ENCODE data around the gene VPS33B.

The VPS33B gene

GRCh38 chr15:90982135-90982534 lies 40.3 kb downstream of the VPS33B start:
- DNase-seq (ENCODE audit: low read depth, low spot score) = no peak

DNA sequence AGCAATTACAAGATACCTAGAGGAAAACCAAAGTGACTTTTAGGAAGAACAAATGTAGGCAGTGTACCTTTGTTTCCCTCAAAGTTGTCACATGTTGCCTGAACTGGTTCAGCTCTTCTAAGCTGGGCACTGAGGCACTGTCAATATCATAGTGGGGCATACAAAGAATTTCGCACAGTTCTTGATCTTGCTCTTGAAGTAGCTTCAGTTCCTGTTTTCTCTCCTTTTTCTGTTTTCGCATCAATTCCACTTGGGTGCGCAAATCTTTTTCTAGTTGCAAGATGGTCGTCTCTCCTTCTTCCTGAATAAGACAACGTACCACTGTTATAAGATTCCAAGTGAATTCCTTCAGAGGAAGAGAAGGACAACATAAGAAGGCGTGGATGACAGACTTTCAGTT lies 40.7 kb downstream of the VPS33B start:
- DNase-seq (ENCODE audit: low read depth, low spot score) = no peak

GRCh38 chr15:90979582-90979981 lies 42.8 kb downstream of the VPS33B start:
- DNase-seq (ENCODE audit: low read depth, low spot score) = no peak

GRCh38 chr15:90974216-90974615 lies 48.2 kb downstream of the VPS33B start:
- no peak for DNase-seq (ENCODE audit: low read depth, low spot score)

DNA sequence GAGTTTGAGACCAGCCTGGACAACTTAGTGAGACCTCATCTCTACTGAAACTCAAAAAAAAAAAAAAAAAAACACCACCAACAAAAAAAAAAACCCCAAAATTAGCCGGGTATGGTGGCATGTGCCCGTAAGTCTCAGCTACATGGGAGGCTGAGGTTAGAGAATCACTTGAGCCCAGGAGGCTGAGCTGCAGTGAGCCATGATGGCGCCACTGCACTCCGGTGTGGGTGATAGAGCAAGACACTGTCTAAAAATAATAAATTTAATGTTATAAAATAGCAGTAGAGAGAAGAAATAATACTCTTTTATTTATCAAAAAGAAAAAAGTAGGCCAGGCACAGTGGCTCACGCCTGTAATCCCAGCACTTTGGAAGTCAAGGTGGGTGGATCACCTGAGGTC lies 50.3 kb downstream of the VPS33B start:
- no peak for DNase-seq (ENCODE audit: low read depth, low spot score)

DNA sequence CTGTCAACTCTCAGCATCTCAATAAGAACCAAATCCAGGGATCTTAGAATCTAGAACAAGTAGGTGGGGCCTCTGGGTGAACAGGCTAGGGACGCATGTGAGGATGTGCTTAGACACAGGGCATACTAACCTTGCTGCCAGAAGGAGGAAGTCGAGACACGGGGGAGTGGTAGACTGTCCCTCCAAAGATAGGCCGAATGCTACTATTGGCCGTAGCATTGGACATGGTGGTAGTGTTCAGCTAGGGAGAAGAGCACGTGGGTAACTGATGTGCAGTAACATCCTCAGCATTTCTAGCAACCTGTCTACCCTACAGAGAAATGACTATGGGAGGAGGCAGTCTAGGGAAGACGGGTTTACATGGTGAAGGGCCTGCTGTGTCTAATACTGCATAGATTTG lies 52.1 kb downstream of the VPS33B start:
- no peak for DNase-seq (ENCODE audit: low read depth, low spot score)

DNA sequence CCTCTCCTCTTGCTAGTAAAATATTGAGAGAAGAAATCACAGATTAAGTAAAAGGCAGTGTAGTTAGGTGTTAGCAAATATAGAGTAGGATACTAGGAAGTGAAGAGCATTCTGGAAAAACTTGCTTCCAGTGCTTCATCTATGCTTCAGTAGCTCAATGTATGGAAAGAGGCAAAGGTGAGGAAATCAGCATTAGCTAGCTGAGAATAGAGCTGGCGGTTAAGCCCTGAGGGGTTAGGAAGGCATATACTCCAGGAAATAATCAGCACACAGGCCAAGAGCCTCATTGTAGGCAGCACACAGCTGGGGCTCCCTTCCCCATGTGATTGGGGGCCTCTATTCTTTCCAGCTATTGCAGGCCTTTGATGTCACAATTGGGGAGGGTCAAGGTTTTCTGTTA lies 54.0 kb downstream of the VPS33B start:
- DNase-seq (ENCODE audit: low read depth, low spot score) = no peak

GRCh38 chr15:90967206-90967605 lies 55.2 kb downstream of the VPS33B start:
- DNase-seq (ENCODE audit: low read depth, low spot score) = no peak

- DNase-seq (ENCODE audit: low read depth, low spot score) = no peak
Measured at GRCh38 chr15:90966262-90966661, 56.1 kb downstream of the VPS33B start.

GRCh38 chr15:90962021-90962420 lies 60.4 kb downstream of the VPS33B start:
- DNase-seq (ENCODE audit: low read depth, low spot score) = no peak

- DNase-seq (ENCODE audit: low read depth, low spot score) = no peak
Measured at GRCh38 chr15:90960298-90961091, 61.9 kb downstream of the VPS33B start.

- no peak for DNase-seq (ENCODE audit: low read depth, low spot score)
Measured at GRCh38 chr15:90959894-90960293, 62.5 kb downstream of the VPS33B start.

DNA sequence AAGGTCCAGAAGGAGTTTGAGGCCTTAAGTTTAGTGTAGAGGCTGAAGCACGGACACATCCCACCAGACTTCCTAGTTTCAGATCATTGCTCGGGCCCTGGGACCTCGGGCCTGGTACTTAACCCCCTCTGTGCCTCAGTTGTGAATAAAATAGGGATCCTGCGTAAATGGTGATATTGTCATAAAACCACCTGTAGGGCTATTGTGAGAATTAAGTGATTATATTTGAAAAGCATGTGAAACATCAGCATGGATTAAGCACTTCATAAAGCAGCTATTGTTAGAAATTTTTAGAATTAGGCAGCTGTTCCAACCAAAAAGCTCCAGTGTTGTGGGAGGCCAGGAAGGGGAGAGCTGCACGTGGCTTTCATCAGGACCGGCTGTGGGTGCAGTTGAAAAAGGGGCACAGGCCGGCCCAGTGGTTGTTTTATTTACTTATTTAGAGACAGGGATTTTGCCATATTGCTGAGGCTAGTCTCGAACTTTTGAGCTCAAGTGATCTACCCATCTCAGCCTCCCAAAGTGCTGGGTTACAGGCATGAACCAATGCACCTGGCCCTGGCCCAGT lies 63.3 kb downstream of the VPS33B start:
- no peak for DNase-seq (ENCODE audit: low read depth, low spot score)

- no peak for DNase-seq (ENCODE audit: low read depth, low spot score)
Measured at GRCh38 chr15:90957791-90958190, 64.6 kb downstream of the VPS33B start.

DNA sequence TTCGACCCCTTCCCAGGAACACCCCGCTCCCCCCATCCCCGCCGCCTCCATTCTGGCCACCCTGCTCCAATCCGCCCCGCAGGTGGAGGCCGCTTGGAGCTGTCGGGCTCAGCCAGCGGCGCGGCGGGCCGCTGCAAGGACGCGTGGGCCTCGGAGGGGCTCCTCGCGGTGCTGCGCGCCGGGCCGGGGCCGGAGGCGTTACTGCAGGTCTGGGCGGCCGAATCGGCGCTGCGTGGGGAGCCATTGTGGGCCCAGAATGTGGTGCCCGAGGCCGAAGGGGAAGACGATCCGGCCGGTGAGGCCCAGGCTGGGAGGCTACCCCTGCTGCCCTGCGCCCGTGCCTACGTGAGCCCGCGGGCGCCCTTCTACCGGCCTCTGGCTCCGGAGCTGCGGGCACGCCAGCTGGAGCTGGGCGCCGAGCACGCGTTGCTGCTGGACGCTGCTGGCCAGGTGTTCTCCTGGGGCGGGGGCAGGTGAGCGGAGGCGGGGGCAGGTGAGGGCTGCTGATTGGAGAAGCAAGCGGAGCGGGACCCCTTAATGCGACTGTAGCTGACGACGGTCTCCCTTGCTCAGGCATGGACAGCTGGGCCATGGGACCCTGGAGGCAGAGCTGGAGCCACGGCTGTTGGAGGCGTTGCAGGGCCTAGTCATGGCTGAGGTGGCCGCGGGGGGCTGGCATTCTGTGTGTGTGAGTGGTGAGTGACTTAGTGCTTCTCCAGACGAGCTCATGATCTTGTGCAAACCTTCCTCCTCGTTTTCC lies 65.2 kb downstream of the VPS33B start:
- no peak for DNase-seq (ENCODE audit: low read depth, low spot score)

DNA sequence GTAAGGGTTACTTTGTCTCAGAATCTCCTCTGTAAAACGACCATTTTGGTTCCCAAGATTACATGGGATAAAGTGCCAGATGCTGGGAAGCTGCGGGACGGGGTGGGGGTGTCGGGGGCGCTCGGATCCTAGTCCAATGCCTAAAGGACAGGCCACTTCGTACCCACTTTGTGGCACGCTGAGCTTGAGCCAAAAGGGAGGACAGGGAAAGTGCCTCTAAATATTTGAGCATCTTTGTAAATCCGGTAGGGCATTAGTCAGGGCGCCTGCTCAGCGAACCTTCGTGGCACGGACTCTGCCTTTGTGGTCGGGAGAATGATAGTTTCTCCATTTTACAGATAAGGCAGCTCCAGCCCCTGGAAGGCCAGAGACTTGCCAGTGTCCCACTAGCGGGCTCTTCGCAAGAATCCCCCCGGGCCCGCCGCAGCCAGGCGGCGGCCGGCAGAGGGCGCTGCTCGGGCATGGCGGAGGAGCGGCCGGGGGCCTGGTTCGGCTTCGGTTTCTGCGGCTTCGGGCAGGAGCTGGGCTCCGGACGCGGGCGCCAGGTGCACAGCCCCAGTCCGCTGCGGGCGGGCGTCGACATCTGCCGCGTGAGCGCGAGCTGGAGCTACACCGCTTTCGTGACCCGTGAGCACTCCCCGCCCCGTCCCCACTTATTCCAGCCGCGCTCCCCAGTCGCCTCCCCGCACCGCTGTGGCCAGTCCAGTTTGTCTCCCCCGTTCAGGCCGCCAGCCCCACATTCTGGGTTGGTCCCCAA lies 65.9 kb downstream of the VPS33B start:
- DNase-seq (ENCODE audit: low read depth, low spot score) = no peak

- no peak for DNase-seq (ENCODE audit: low read depth, low spot score)
Measured at GRCh38 chr15:90955624-90956273, 66.6 kb downstream of the VPS33B start.

GRCh38 chr15:90954712-90955623 lies 67.4 kb downstream of the VPS33B start, which contains the start of gene RCCD1:
Gene RCCD1, plus strand, starts transcription at chr15:90954884. Its CDS starts 1,851 bp downstream, at chr15:90956735.
- DNase-seq (ENCODE audit: low read depth, low spot score) = peak; percentile 78

GRCh38 chr15:90953947-90954711 lies 68.3 kb downstream of the VPS33B start:
- DNase-seq (ENCODE audit: low read depth, low spot score) = no peak
